H1 (cell line): ENCODE measurements around the gene PRMT3. TPM values are rescaled to one million over a fixed set of nuclear protein-coding genes. Genes with fewer than 3 reads are reported as not detected.

Experiments
- CTCF ChIA-PET: fragments of 300-600 bp; sonication (Branson Sonifier 250); formaldehyde crosslinking; loops from one replicate; lab custom pipeline; 2021; ENCODE audit not compliant: partially characterized antibody; lab: Charles Lee
- POLR2A ChIA-PET: fragments of 300-600 bp; sonication (Branson Sonifier 250); formaldehyde crosslinking; loops from one replicate; lab custom pipeline; 2021; ENCODE audit warnings: inconsistent platforms; ENCODE audit not compliant: partially characterized antibody; lab: Charles Lee
- DNase-seq, 2 experiments: peaks; one replicate each; pipeline versions ENCODE4 v3.0.0 to v3.0.0-alpha.2; 2010 to 2022; ENCODE audit warnings: low spot score in 2 of 2, low read depth in 1 of 2, mixed read lengths in 1 of 2
- FAIRE-seq: peaks from 2 replicates; lab custom pipeline; 2011; peaks lifted over from hg19 to GRCh38; lab: Jason Lieb, UNC
- H2AFZ ChIP-seq: 2 replicates; pipeline ENCODE4 v1.8.1; 2012; ENCODE audit warnings: low read length, inconsistent platforms
- H2AK5ac ChIP-seq: 2 replicates; pipeline ENCODE4 v1.6.1; 2013; ENCODE audit warnings: low read depth, low read length
- H2BK120ac ChIP-seq: replicated peaks from 2 replicates; pipeline ENCODE3; 2013; ENCODE audit warnings: low read depth, low read length, inconsistent platforms
- H2BK12ac ChIP-seq: 2 replicates; pipeline ENCODE4 v1.6.1; 2013; ENCODE audit warnings: low read depth, low read length
- H2BK15ac ChIP-seq: 2 replicates; pipeline ENCODE4 v1.6.1; 2013; ENCODE audit warnings: low read length
- H2BK20ac ChIP-seq: 2 replicates; pipeline ENCODE4 v1.6.1; 2013; ENCODE audit warnings: low read length
- H2BK5ac ChIP-seq: 2 replicates; pipeline ENCODE4 v1.6.1; 2013; ENCODE audit warnings: low read depth, low read length
- H3K14ac ChIP-seq: 2 replicates; pipeline ENCODE4 v1.6.1; 2013; ENCODE audit warnings: inconsistent platforms; ENCODE audit not compliant: insufficient read length
- H3K18ac ChIP-seq: 2 replicates; pipeline ENCODE4 v1.6.1; 2013; ENCODE audit warnings: low read length; ENCODE audit errors: extremely low read depth
- H3K23ac ChIP-seq: 2 replicates; pipeline ENCODE4 v1.6.1; 2013; ENCODE audit warnings: inconsistent platforms; ENCODE audit not compliant: insufficient read length
- H3K23me2 ChIP-seq: 2 replicates; pipeline ENCODE4 v1.6.1; 2013; ENCODE audit warnings: low read depth, low read length
- H3K27ac ChIP-seq: 2 replicates; pipeline ENCODE4 v1.6.1; 2011; ENCODE audit warnings: low read depth, low read length, inconsistent platforms
- H3K27me3 ChIP-seq, 4 experiments: replicated peaks in 1 of 4; 1 replicate in 1 of 4; 2 replicates in 3 of 4; pipeline versions ENCODE4 v1.6.1 to v1.8.1; 2011 to 2013; ENCODE audit warnings: low read length in 3 of 4, mild to moderate bottlenecking in 3 of 4, inconsistent platforms in 2 of 4, mixed read lengths in 2 of 4, moderate library complexity in 1 of 4; ENCODE audit not compliant: control insufficient read depth in 3 of 4, insufficient read depth in 3 of 4; ENCODE audit errors: extremely low read depth in 1 of 4
- H3K36me3 ChIP-seq, 4 experiments: 2 replicates each; pipeline versions ENCODE4 v1.6.1 to v1.8.1; 2011 to 2013; ENCODE audit warnings: mild to moderate bottlenecking in 4 of 4, low read length in 3 of 4, moderate library complexity in 2 of 4, control low read depth in 1 of 4, inconsistent platforms in 1 of 4; ENCODE audit not compliant: insufficient read depth in 4 of 4, control insufficient read depth in 2 of 4
- H3K4ac ChIP-seq: replicated peaks from 2 replicates; pipeline ENCODE3; 2013; ENCODE audit warnings: low read length, low read depth, mixed read lengths, inconsistent platforms; ENCODE audit not compliant: insufficient read length
- H3K4me1 ChIP-seq, 4 experiments: replicated peaks in 1 of 4; 1 replicate in 1 of 4; 2 replicates in 3 of 4; pipeline versions ENCODE4 v1.6.1 to v1.8.1; 2011 to 2013; ENCODE audit warnings: low read length in 3 of 4, inconsistent platforms in 2 of 4, mixed read lengths in 1 of 4; ENCODE audit not compliant: insufficient read depth in 4 of 4, control insufficient read depth in 3 of 4
- H3K4me2 ChIP-seq, 2 experiments: 2 replicates each; pipeline versions ENCODE4 v1.6.1 to v1.8.1; 2011 to 2013; ENCODE audit warnings: low read depth in 2 of 2, low read length in 2 of 2, control low read depth in 1 of 2, inconsistent platforms in 1 of 2, mild to moderate bottlenecking in 1 of 2; ENCODE audit not compliant: insufficient read depth in 1 of 2
- H3K4me3 ChIP-seq, 4 experiments: fragments of 200-600, 300-600 bp in 1 of 4; sonication (generic), shearing (Covaris generic), sonication (Bioruptor Twin) in 1 of 4; 2 replicates each; pipeline versions ENCODE4 v1.5.1 to v1.8.1; 2011 to 2016; ENCODE audit warnings: low read length in 4 of 4, low read depth in 3 of 4, control low read depth in 2 of 4, inconsistent platforms in 2 of 4, mild to moderate bottlenecking in 2 of 4, mixed read lengths in 1 of 4, moderate library complexity in 1 of 4; ENCODE audit not compliant: insufficient read depth in 2 of 4; ENCODE audit errors: extremely low read depth in 1 of 4
- H3K56ac ChIP-seq: replicated peaks from 2 replicates; pipeline ENCODE3; 2013; ENCODE audit warnings: low read depth, mild to moderate bottlenecking, mixed read lengths, low read length, inconsistent platforms; ENCODE audit not compliant: insufficient read length
- H3K79me1 ChIP-seq: 2 replicates; pipeline ENCODE4 v1.6.1; 2013; ENCODE audit warnings: low read depth, low read length, control low read depth
- H3K79me2 ChIP-seq, 2 experiments: 2 replicates each; pipeline versions ENCODE4 v1.6.1 to v1.8.1; 2012 to 2013; ENCODE audit warnings: low read length in 2 of 2, mild to moderate bottlenecking in 2 of 2, inconsistent platforms in 1 of 2; ENCODE audit not compliant: insufficient read depth in 2 of 2, control insufficient read depth in 1 of 2
- H3K9ac ChIP-seq, 4 experiments: replicated peaks in 1 of 4; 1 replicate in 1 of 4; 2 replicates in 3 of 4; pipeline versions ENCODE4 v1.6.1 to v1.8.1; 2011 to 2013; ENCODE audit warnings: low read depth in 3 of 4, low read length in 3 of 4, control low read depth in 2 of 4, mild to moderate bottlenecking in 2 of 4, moderate library complexity in 2 of 4, inconsistent platforms in 1 of 4; ENCODE audit errors: extremely low read depth in 1 of 4
- H3K9me3 ChIP-seq, 2 experiments: 2 replicates each; pipeline versions ENCODE4 v1.6.1 to v1.8.1; 2012 to 2013; ENCODE audit warnings: mild to moderate bottlenecking in 2 of 2, moderate library complexity in 2 of 2, control low read depth in 1 of 2, inconsistent platforms in 1 of 2, low read depth in 1 of 2, low read length in 1 of 2, mixed read lengths in 1 of 2; ENCODE audit not compliant: insufficient read depth in 2 of 2
- H4K20me1 ChIP-seq, 2 experiments: replicated peaks in 1 of 2; 2 replicates each; pipeline versions ENCODE3 to v1.8.1; 2011 to 2013; ENCODE audit warnings: inconsistent platforms in 2 of 2, low read length in 2 of 2, mild to moderate bottlenecking in 1 of 2; ENCODE audit not compliant: insufficient read depth in 2 of 2, control insufficient read depth in 1 of 2
- H4K5ac ChIP-seq: 2 replicates; pipeline ENCODE4 v1.6.1; 2013; ENCODE audit warnings: low read length, low read depth, mixed read lengths, inconsistent platforms; ENCODE audit not compliant: insufficient read length
- H4K8ac ChIP-seq: 2 replicates; pipeline ENCODE4 v1.8.0; 2013; ENCODE audit warnings: mild to moderate bottlenecking, moderate library complexity, low read length, inconsistent platforms; ENCODE audit not compliant: insufficient read depth; ENCODE audit errors: extremely low read depth
- H4K91ac ChIP-seq: replicated peaks from 2 replicates; pipeline ENCODE3; 2013; ENCODE audit warnings: low read length, mixed read lengths, inconsistent platforms; ENCODE audit not compliant: insufficient read length
- ATF3 ChIP-seq: IDR thresholded peaks from 2 replicates; pipeline ENCODE4 v1.6.1; 2011; ENCODE audit warnings: low read depth, mild to moderate bottlenecking, low read length; ENCODE audit not compliant: insufficient read depth
- E2F6 ChIP-seq: IDR thresholded peaks from 2 replicates; pipeline ENCODE4 v1.6.1; 2012; ENCODE audit warnings: inconsistent platforms
- NRF1 ChIP-seq: IDR thresholded peaks from 2 replicates; pipeline ENCODE4 v1.6.1; 2011; ENCODE audit warnings: mild to moderate bottlenecking, low read depth, low read length, improper control_type of control experiment
- WGBS, 2 experiments: shearing (Covaris generic) in 1 of 2; methylation state at CpG; one replicate each; pipeline versions ENCODE4 v1.1.6 to v1.1.7; 2013 to 2015; ENCODE audit warnings: low lambda C conversion rate in 2 of 2, mixed read lengths in 2 of 2, inconsistent platforms in 1 of 2, low coverage in 1 of 2, missing lambda C conversion rate in 1 of 2; ENCODE audit not compliant: insufficient replicate concordance in 2 of 2, insufficient coverage in 1 of 2, insufficient read length in 1 of 2; ENCODE audit errors: extremely low coverage in 1 of 2, missing lambda C conversion rate in 1 of 2; 5-methylcytosine and 5-hydroxymethylcytosine counted together
- polyA plus RNA-seq, 7 experiments: library from polyadenylated mRNA; depleted of rRNA in 3 of 7; stranded (reverse) in 5 of 7; unstranded in 2 of 7; fragments of >200 nt in 5 of 7; fragments of 200-250 nt in 2 of 7; gene quantifications; 1 replicate in 5 of 7; 2 replicates in 1 of 7; 4 replicates in 1 of 7; pipeline versions ENCODE4 v1.2.1 to v1.2.3, GENCODE V29; 2011 to 2013; ENCODE audit warnings: missing spikeins in 2 of 7, mixed read lengths in 2 of 7
- total RNA-seq: library from RNA; stranded (reverse); fragmentation: NEBNext Ultra II Directional; extraction: Animal tissue kit (Norgen Biotek cat#: 25700); gene quantifications from 2 replicates; pipeline ENCODE4 v1.2.1, GENCODE V29; 2021

PRMT3 gene
- total and polyA plus RNA-seq, 2 of the 8 experiments (the other 6 are each of a cell fraction or from before 2014, with no cell fraction given), result 11.2 to 26.5 TPM

- Histone ChIP-seq H3K36me3 (no peaks in the 10 kb centered on the region; a peak in 1 of 8 replicates), H3K4ac (no peak overlapping the region), H4K5ac (no peak overlapping the region), H3K18ac (no peak overlapping the region), H3K14ac (no peak overlapping the region), H2BK12ac (no peak overlapping the region), H3K79me2 (no peaks in the 10 kb centered on the region), H3K4me1 (peaks cover 0 to 5% (median 3%) of the 10 kb centered on the region in 4 experiments; a peak in 2 of 7 replicates), H3K23ac (no peak overlapping the region), H2BK5ac (no peak overlapping the region), H3K79me1 (no peaks in the 10 kb centered on the region), H4K91ac (no peak overlapping the region), H4K20me1 (no peaks in the 10 kb centered on the region), H4K8ac (no peak overlapping the region), H3K9me3 (no peaks in the 10 kb centered on the region), H3K27me3 (no peaks in the 10 kb centered on the region), H3K4me3 (no peak overlapping the region), H2BK20ac (no peak overlapping the region), H3K23me2 (no peaks in the 10 kb centered on the region), H2AK5ac (no peak overlapping the region), H3K56ac (no peak overlapping the region), H3K27ac (no peak overlapping the region), H2BK15ac (no peak overlapping the region), H3K9ac (no peak overlapping the region), H3K4me2 (no peak overlapping the region), H2BK120ac (no peak overlapping the region), H2AFZ (no peak overlapping the region)
- no peak for DNase-seq
- FAIRE-seq, result no peak
- TF ChIP-seq E2F6 (no peak), ATF3 (no peak), NRF1 (no peak)
- POLR2A ChIA-PET, result no interaction called here
- CTCF ChIA-PET, result interaction anchor here (1.5 to 2.1 kb wide), 2 partner anchors 22 to 236 kb away, joined by 5 read pairs; no protein-coding TSS in a partner anchor
- 88% methylated on average over 3 of the region's 3 CpGs; no CpG with 5 or more reads in 1 of the 2 experiments for WGBS, 2 experiments
These were observed 13.8 kb upstream of the PRMT3 start for GRCh38 chr11:20373568-20374209.
